ENCODE measurements around the gene SCN5A.

GRCh38 chr3:38511546-38511945 lies 137.9 kb downstream of the SCN5A start:
- no peak for TF ChIP-seq POLR2AphosphoS5 (IDR thresholded peaks at IDR 0.05; ENCODE audit: low read depth, low read length)
- TF ChIP-seq POLR2A (IDR thresholded peaks at IDR 0.05; ENCODE audit: low read depth, low read length): no peak
- TF ChIP-seq TAF1 (IDR thresholded peaks at IDR 0.05; ENCODE audit: low read depth, low read length): no peak
- no peak for TF ChIP-seq SPI1 (IDR thresholded peaks at IDR 0.05; ENCODE audit: low read depth, low read length)
- no peak for TF ChIP-seq POU2F2 (IDR thresholded peaks at IDR 0.05; ENCODE audit: low read depth, low read length)

Measured in GM12891 (cell line).